Neural progenitor cell (in vitro differentiated cells): ENCODE measurements around the gene RNF150. TPM values are rescaled to one million over a fixed set of nuclear protein-coding genes. Genes with fewer than 3 reads are reported as not detected.
A peak's percentile ranks its signal among the peaks of the same experiment; 100 is the strongest.

Source experiments
- DNase-seq: peaks from one replicate; pipeline ENCODE4 v3.0.0-alpha.2; 2016; ENCODE audit warnings: low spot score
- H2AFZ ChIP-seq: fragments of 200-600 bp; sonication (generic); replicated peaks from 2 replicates; pipeline ENCODE4 v1.6.1; 2016; ENCODE audit warnings: antibody characterized with exemption
- H3F3A ChIP-seq: fragments of 200-600 bp; sonication (generic); 2 replicates; pipeline ENCODE4 v1.6.1; 2016; ENCODE audit warnings: antibody characterized with exemption, low read depth
- H3K27ac ChIP-seq: fragments of 200-600 bp; sonication (generic); 2 replicates; pipeline ENCODE4 v1.5.1; 2016; ENCODE audit warnings: mild to moderate bottlenecking
- H3K27me3 ChIP-seq: fragments of 200-600 bp; sonication (generic); 2 replicates; pipeline ENCODE4 v1.6.1; 2016; ENCODE audit warnings: mild to moderate bottlenecking, moderate library complexity
- H3K36me3 ChIP-seq: fragments of 200-600 bp; sonication (generic); 2 replicates; pipeline ENCODE4 v1.5.1; 2016
- H3K4me1 ChIP-seq: fragments of 200-600 bp; sonication (generic); 2 replicates; pipeline ENCODE4 v1.6.1; 2016; ENCODE audit warnings: mixed run types
- H3K4me2 ChIP-seq: fragments of 200-600 bp; sonication (generic); 2 replicates; pipeline ENCODE4 v1.6.1; 2016
- H3K4me3 ChIP-seq: fragments of 200-600 bp; sonication (generic); 2 replicates; pipeline ENCODE4 v1.5.1; 2016
- H3K79me2 ChIP-seq: fragments of 200-600 bp; sonication (generic); 2 replicates; pipeline ENCODE4 v1.6.1; 2016; ENCODE audit warnings: low read depth
- H3K9ac ChIP-seq: fragments of 200-600 bp; sonication (generic); 2 replicates; pipeline ENCODE4 v1.6.1; 2016
- H3K9me3 ChIP-seq: fragments of 200-600 bp; sonication (generic); 2 replicates; pipeline ENCODE4 v1.5.1; 2016; ENCODE audit warnings: low read depth
- H4K20me1 ChIP-seq: fragments of 200-600 bp; sonication (generic); 2 replicates; pipeline ENCODE4 v1.6.1; 2016; ENCODE audit warnings: low read depth
- H3K27ac Mint-ChIP-seq: 3 replicates; pipeline ENCODE4 v1.8.0; 2021; ENCODE audit warnings: mixed read lengths
- H3K27me3 Mint-ChIP-seq: 2 replicates; pipeline ENCODE4 v1.8.0; 2022; ENCODE audit warnings: low read depth, mild to moderate bottlenecking, inconsistent platforms, moderate library complexity, mixed read lengths; ENCODE audit not compliant: insufficient read depth
- H3K36me3 Mint-ChIP-seq: 3 replicates; pipeline ENCODE4 v1.8.0; 2021; ENCODE audit warnings: mixed read lengths
- H3K4me1 Mint-ChIP-seq: 3 replicates; pipeline ENCODE4 v1.8.0; 2021; ENCODE audit warnings: mixed read lengths
- H3K4me3 Mint-ChIP-seq: 3 replicates; pipeline ENCODE4 v1.8.0; 2021; ENCODE audit warnings: mild to moderate bottlenecking, moderate library complexity, mixed read lengths
- H3K9me3 Mint-ChIP-seq: 3 replicates; pipeline ENCODE4 v1.8.0; 2020; ENCODE audit warnings: mixed read lengths
- EZH2 ChIP-seq: fragments of 200-600 bp; sonication (generic); IDR thresholded peaks from 2 replicates; pipeline ENCODE4 v1.6.1; 2017; ENCODE audit warnings: antibody characterized with exemption, mild to moderate bottlenecking, moderate library complexity
- EZH2phosphoT487 ChIP-seq: fragments of 200-600 bp; sonication (generic); IDR thresholded peaks from 2 replicates; pipeline ENCODE4 v1.6.1; 2017; ENCODE audit warnings: antibody characterized with exemption
- total RNA-seq: library from RNA; depleted of rRNA; stranded (reverse); fragments of >200 nt; gene quantifications from 2 replicates; pipeline ENCODE4 v1.2.3, GENCODE V29; 2015; ENCODE audit warnings: low replicate concordance
- TF ChIP-seq, protein P1 (sequence below): fragments of 200-600 bp; sonication (generic); IDR thresholded peaks from 2 replicates; pipeline ENCODE4 v1.5.1; 2017; ENCODE audit warnings: antibody characterized with exemption, mild to moderate bottlenecking

The RNF150 gene
- total RNA-seq, 1 donor from 2014 or later: 1.4 TPM

DNA sequence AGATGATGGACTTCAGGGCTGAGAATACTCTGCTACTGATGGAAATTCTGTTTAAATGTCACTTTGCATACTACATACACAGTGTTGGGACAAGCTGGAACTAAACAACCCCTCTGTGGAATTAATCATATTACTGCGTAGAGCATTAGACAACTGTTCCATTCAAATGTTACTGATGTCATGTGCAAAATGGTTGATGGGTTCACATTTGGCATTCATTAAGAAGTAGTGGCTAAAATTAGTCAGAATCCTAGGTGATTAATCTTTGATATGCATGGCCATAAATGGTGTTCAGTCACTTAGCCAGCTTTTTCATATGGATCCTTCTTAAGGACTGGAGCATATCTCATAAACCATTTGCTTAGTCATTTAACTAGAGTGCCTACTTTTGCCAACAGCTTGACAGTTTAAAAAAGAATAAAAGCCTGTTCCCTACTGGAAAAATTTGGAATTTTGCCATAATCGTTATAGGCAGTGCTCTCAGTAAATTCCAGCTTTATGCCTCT is 105.2 kb downstream of the RNF150 start:
- Mint-ChIP-seq H3K27me3 (no peaks in the 10 kb centered on the region), H3K4me3 (no peak overlapping the region), H3K27ac (no peak overlapping the region), H3K4me1 (no peaks in the 10 kb centered on the region), H3K9me3 (peaks cover under 1% of the 10 kb centered on the region), H3K36me3 (no peaks in the 10 kb centered on the region)
- no peaks in the 10 kb centered on the region for H3K27me3 ChIP-seq
- no peaks in the 10 kb centered on the region for H4K20me1 ChIP-seq
- H3K4me2 ChIP-seq: no peak overlapping the region
- no peak overlapping the region for H3K27ac ChIP-seq
- DNase-seq: no peak
- TF ChIP-seq, protein P1, sequence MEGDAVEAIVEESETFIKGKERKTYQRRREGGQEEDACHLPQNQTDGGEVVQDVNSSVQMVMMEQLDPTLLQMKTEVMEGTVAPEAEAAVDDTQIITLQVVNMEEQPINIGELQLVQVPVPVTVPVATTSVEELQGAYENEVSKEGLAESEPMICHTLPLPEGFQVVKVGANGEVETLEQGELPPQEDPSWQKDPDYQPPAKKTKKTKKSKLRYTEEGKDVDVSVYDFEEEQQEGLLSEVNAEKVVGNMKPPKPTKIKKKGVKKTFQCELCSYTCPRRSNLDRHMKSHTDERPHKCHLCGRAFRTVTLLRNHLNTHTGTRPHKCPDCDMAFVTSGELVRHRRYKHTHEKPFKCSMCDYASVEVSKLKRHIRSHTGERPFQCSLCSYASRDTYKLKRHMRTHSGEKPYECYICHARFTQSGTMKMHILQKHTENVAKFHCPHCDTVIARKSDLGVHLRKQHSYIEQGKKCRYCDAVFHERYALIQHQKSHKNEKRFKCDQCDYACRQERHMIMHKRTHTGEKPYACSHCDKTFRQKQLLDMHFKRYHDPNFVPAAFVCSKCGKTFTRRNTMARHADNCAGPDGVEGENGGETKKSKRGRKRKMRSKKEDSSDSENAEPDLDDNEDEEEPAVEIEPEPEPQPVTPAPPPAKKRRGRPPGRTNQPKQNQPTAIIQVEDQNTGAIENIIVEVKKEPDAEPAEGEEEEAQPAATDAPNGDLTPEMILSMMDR: no peak
- TF ChIP-seq EZH2phosphoT487 (no peak), EZH2 (no peak)
- H3K79me2 ChIP-seq: no peaks in the 10 kb centered on the region
- H3K9ac ChIP-seq: no peak overlapping the region
- H3F3A ChIP-seq: no peaks in the 10 kb centered on the region
- H3K4me3 ChIP-seq: no peak overlapping the region
- no peak overlapping the region for H2AFZ ChIP-seq
- no peaks in the 10 kb centered on the region for H3K36me3 ChIP-seq
- no peaks in the 10 kb centered on the region for H3K9me3 ChIP-seq
- no peaks in the 10 kb centered on the region for H3K4me1 ChIP-seq

DNA sequence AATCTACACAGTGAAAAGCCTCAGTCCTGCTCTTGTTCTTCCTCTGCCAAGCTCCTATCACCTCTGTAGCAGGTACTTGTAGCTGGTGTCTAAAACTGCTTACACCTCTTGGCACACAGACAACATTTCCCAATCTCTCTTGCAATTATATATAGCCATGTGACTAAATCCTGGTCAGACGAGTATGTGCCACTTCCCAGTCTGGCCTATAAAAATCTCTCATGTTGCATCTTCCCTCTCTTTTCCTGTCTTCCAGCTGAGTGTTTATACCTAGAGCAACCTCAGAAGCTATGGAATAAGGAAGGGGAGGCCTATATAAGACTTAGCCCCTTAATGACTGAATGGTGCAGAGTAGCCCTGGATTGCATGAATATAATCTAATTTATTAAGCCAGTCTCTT is 105.8 kb downstream of the RNF150 start:
- Histone ChIP-seq H3K9me3 (no peaks in the 10 kb centered on the region), H3F3A (no peaks in the 10 kb centered on the region), H3K4me1 (no peaks in the 10 kb centered on the region), H3K27me3 (no peaks in the 10 kb centered on the region), H2AFZ (no peak overlapping the region), H3K9ac (no peak overlapping the region), H3K36me3 (no peaks in the 10 kb centered on the region), H3K4me3 (no peak overlapping the region), H3K27ac (no peak overlapping the region), H3K4me2 (no peak overlapping the region), H4K20me1 (no peaks in the 10 kb centered on the region), H3K79me2 (no peaks in the 10 kb centered on the region)
- H3K36me3 Mint-ChIP-seq: no peaks in the 10 kb centered on the region
- no peaks in the 10 kb centered on the region for H3K27me3 Mint-ChIP-seq
- no peak overlapping the region for H3K27ac Mint-ChIP-seq
- no peak for DNase-seq
- no peaks in the 10 kb centered on the region for H3K4me1 Mint-ChIP-seq
- no peaks in the 10 kb centered on the region for H3K9me3 Mint-ChIP-seq
- no peak overlapping the region for H3K4me3 Mint-ChIP-seq
- TF ChIP-seq EZH2 (no peak), EZH2phosphoT487 (no peak)
- TF ChIP-seq, protein P1: no peak

DNA sequence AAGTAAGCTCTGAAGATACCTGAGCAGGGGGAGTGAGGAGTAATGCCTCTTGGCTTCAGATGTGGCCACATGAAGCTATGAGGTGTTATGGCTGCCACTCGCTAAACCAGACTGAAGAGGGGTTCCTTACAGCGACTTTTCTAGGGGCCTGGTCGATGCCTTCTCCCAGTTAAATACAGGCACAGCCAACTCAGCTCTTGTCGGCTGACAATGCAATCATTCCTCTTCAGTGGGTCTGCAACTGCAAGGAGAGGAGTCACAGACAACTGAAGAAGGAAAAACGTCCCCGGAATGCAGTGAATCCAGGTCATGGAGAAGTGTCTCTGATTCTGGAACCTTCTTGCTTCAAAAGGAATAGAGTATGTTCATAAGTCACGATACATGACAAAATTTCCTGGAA is 106.4 kb downstream of the RNF150 start:
- H3K27ac ChIP-seq: no peak overlapping the region
- H3K27me3 ChIP-seq: no peaks in the 10 kb centered on the region
- H4K20me1 ChIP-seq: no peaks in the 10 kb centered on the region
- H3K4me2 ChIP-seq: no peak overlapping the region
- no peak overlapping the region for H3K9ac ChIP-seq
- H3K36me3 Mint-ChIP-seq: no peaks in the 10 kb centered on the region
- no peaks in the 10 kb centered on the region for H3K9me3 ChIP-seq
- peak; percentile 23 for DNase-seq
- no peak overlapping the region for H3K4me3 Mint-ChIP-seq
- H3F3A ChIP-seq: no peaks in the 10 kb centered on the region
- H3K4me1 ChIP-seq: no peaks in the 10 kb centered on the region
- peak overlapping the region; percentile 29 for H2AFZ ChIP-seq
- H3K4me3 ChIP-seq: no peak overlapping the region
- TF ChIP-seq, protein P1: no peak
- no peaks in the 10 kb centered on the region for H3K27me3 Mint-ChIP-seq
- peaks cover 4% of the 10 kb centered on the region for H3K4me1 Mint-ChIP-seq
- no peaks in the 10 kb centered on the region for H3K9me3 Mint-ChIP-seq
- H3K36me3 ChIP-seq: no peaks in the 10 kb centered on the region
- H3K27ac Mint-ChIP-seq: no peak overlapping the region
- H3K79me2 ChIP-seq: no peaks in the 10 kb centered on the region
